ENCODE results near the gene PDHB. TPM values are rescaled to one million over a fixed set of nuclear protein-coding genes. Genes with fewer than 3 reads are reported as not detected.
A peak's percentile ranks its signal among the peaks of the same experiment; 100 is the strongest.
"Not testable (repeated sequence)": the region's sequence is repeated elsewhere in the genome, so short reads cannot be mapped to it uniquely, and the experiment has no call there.

The PDHB gene
- total and polyA plus RNA-seq, 4 donors = 47.8 to 92.1 (median 60.6) TPM

GRCh38 chr3:58440996-58441355, 7.3 kb upstream of the PDHB start:
- DNase-seq (ENCODE audit: low spot score); H3K27me3 ChIP-seq (ENCODE audit: control insufficient read depth in 4 of 4, insufficient read depth in 4 of 4, low read length in 3 of 4); H3K9me3 ChIP-seq (ENCODE audit: control insufficient read depth in 4 of 4, low read length in 3 of 4); H3K27ac ChIP-seq (ENCODE audit: low read depth in 1 of 2, low read length in 2 of 2); H3K36me3 ChIP-seq (ENCODE audit: control insufficient read depth in 4 of 4, insufficient read depth in 3 of 4, low read depth in 1 of 4, low read length in 3 of 4); H3K4me1 ChIP-seq (ENCODE audit: control insufficient read depth in 4 of 4, insufficient read depth in 4 of 4, low read length in 3 of 4); H3K4me3 ChIP-seq (ENCODE audit: low read depth in 1 of 3, low read length in 3 of 3); H3K9ac ChIP-seq (ENCODE audit: low read depth in 1 of 2, low read length in 2 of 2): not testable (repeated sequence)
- WGBS = 93% methylated on average over 6 of the region's 6 CpGs

DNA sequence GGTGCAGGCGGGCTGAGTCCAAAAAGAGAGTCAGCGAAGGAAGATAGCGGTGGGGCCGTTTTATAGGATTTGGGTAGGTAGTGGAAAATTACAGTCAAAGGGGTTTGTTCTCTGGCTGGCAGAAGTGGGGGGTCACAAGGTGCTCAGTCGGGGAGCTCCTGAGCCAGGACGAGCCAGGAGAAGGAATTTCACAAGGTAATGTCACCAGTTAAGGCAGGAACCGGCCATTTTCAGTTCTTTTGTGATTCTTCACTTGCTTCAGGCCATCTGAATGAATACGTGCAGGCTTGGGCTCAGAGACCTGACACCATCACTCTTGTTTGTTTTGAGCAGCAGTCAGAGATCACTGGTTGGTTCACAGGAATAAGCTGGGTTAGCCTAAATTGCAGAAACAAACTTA, 3.6 kb upstream of the PDHB start:
- WGBS = 89% methylated on average over 8 of the region's 8 CpGs
- H3K9me3 ChIP-seq (ENCODE audit: control insufficient read depth in 4 of 4, low read length in 3 of 4); H3K27me3 ChIP-seq (ENCODE audit: control insufficient read depth in 4 of 4, insufficient read depth in 4 of 4, low read length in 3 of 4); DNase-seq (ENCODE audit: low spot score); H3K36me3 ChIP-seq (ENCODE audit: control insufficient read depth in 4 of 4, insufficient read depth in 3 of 4, low read depth in 1 of 4, low read length in 3 of 4); H3K4me3 ChIP-seq (ENCODE audit: low read depth in 1 of 3, low read length in 3 of 3); H3K9ac ChIP-seq (ENCODE audit: low read depth in 1 of 2, low read length in 2 of 2); H3K27ac ChIP-seq (ENCODE audit: low read depth in 1 of 2, low read length in 2 of 2): not testable (repeated sequence)
- H3K4me1 ChIP-seq (ENCODE audit: control insufficient read depth in 4 of 4, insufficient read depth in 4 of 4, low read length in 3 of 4) = peaks cover 4 to 15% (median 11%) of the 10 kb centered on the region in 4 donors

- no peak for TF ChIP-seq MAX (IDR thresholded peaks at IDR 0.05)
- TF ChIP-seq, protein P1, sequence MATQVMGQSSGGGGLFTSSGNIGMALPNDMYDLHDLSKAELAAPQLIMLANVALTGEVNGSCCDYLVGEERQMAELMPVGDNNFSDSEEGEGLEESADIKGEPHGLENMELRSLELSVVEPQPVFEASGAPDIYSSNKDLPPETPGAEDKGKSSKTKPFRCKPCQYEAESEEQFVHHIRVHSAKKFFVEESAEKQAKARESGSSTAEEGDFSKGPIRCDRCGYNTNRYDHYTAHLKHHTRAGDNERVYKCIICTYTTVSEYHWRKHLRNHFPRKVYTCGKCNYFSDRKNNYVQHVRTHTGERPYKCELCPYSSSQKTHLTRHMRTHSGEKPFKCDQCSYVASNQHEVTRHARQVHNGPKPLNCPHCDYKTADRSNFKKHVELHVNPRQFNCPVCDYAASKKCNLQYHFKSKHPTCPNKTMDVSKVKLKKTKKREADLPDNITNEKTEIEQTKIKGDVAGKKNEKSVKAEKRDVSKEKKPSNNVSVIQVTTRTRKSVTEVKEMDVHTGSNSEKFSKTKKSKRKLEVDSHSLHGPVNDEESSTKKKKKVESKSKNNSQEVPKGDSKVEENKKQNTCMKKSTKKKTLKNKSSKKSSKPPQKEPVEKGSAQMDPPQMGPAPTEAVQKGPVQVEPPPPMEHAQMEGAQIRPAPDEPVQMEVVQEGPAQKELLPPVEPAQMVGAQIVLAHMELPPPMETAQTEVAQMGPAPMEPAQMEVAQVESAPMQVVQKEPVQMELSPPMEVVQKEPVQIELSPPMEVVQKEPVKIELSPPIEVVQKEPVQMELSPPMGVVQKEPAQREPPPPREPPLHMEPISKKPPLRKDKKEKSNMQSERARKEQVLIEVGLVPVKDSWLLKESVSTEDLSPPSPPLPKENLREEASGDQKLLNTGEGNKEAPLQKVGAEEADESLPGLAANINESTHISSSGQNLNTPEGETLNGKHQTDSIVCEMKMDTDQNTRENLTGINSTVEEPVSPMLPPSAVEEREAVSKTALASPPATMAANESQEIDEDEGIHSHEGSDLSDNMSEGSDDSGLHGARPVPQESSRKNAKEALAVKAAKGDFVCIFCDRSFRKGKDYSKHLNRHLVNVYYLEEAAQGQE (IDR thresholded peaks at IDR 0.05) = peak; percentile 84
- TF ChIP-seq TAF1 (conservative IDR thresholded peaks at IDR 0.05) = no peak
- TF ChIP-seq NR2F2 (IDR thresholded peaks at IDR 0.05) = peak; percentile 44
- no peak for TF ChIP-seq ATF3 (IDR thresholded peaks at IDR 0.05)
- no peak for TF ChIP-seq HNF4G (IDR thresholded peaks at IDR 0.05)
- Histone ChIP-seq H3K27me3 (ENCODE audit: control insufficient read depth in 4 of 4, insufficient read depth in 4 of 4, low read length in 3 of 4) (no peaks in the 10 kb centered on the region), H3K4me1 (ENCODE audit: control insufficient read depth in 4 of 4, insufficient read depth in 4 of 4, low read length in 3 of 4) (peaks cover 4 to 15% (median 11%) of the 10 kb centered on the region in 4 donors), H3K9me3 (ENCODE audit: control insufficient read depth in 4 of 4, low read length in 3 of 4) (no peaks in the 10 kb centered on the region), H3K9ac (ENCODE audit: low read depth in 1 of 2, low read length in 2 of 2) (no peak overlapping the region), H3K27ac (ENCODE audit: low read depth in 1 of 2, low read length in 2 of 2) (peak overlapping the region in 1 of 2 donors; percentile 42), H3K4me3 (ENCODE audit: low read depth in 1 of 3, low read length in 3 of 3) (no peak overlapping the region), H3K36me3 (ENCODE audit: control insufficient read depth in 4 of 4, insufficient read depth in 3 of 4, low read depth in 1 of 4, low read length in 3 of 4) (peaks cover 2 to 17% (median 8%) of the 10 kb centered on the region in 4 donors)
- 88% methylated on average over 1 of the region's 1 CpG for WGBS
- DNase-seq (ENCODE audit: low spot score) = no peak
Observed at GRCh38 chr3:58434990-58435389, 1.4 kb upstream of the PDHB start.

- Histone ChIP-seq H3K36me3 (ENCODE audit: control insufficient read depth in 4 of 4, insufficient read depth in 3 of 4, low read depth in 1 of 4, low read length in 3 of 4) (peaks cover 2 to 22% (median 12%) of the 10 kb centered on the region in 4 donors), H3K9me3 (ENCODE audit: control insufficient read depth in 4 of 4, low read length in 3 of 4) (no peaks in the 10 kb centered on the region), H3K9ac (ENCODE audit: low read depth in 1 of 2, low read length in 2 of 2) (peak overlapping the region in 1 of 2 donors; percentile 18), H3K27me3 (ENCODE audit: control insufficient read depth in 4 of 4, insufficient read depth in 4 of 4, low read length in 3 of 4) (no peaks in the 10 kb centered on the region), H3K27ac (ENCODE audit: low read depth in 1 of 2, low read length in 2 of 2) (peak overlapping the region; percentile 61 to 84), H3K4me3 (ENCODE audit: low read depth in 1 of 3, low read length in 3 of 3) (no peak overlapping the region), H3K4me1 (ENCODE audit: control insufficient read depth in 4 of 4, insufficient read depth in 4 of 4, low read length in 3 of 4) (peaks cover 4 to 15% (median 11%) of the 10 kb centered on the region in 4 donors)
- TF ChIP-seq JUND (IDR thresholded peaks at IDR 0.05) (no peak), GABPA (IDR thresholded peaks at IDR 0.05 in 1 of 2, conservative IDR thresholded peaks at IDR 0.05 in 1 of 2) (no peak), MAX (IDR thresholded peaks at IDR 0.05) (no peak), HNF4A (conservative IDR thresholded peaks at IDR 0.05) (no peak), YY1 (IDR thresholded peaks at IDR 0.05) (no peak), FOXA2 (IDR thresholded peaks at IDR 0.05) (no peak)
- TF ChIP-seq, protein P1 (IDR thresholded peaks at IDR 0.05) = no peak
- DNase-seq (ENCODE audit: low spot score) = no peak
- 95% methylated on average over 11 of the region's 11 CpGs for WGBS
Observed at GRCh38 chr3:58434511-58434910, 879 bp upstream of the PDHB start.

Data from liver (tissue), 9 donors.